ENCODE results near the gene SVBP.
A peak's percentile ranks its signal among the peaks of the same experiment; 100 is the strongest.
"Not testable (repeated sequence)": the region's sequence is repeated elsewhere in the genome, so short reads cannot be mapped to it uniquely, and the experiment has no call there.

SVBP gene

DNA sequence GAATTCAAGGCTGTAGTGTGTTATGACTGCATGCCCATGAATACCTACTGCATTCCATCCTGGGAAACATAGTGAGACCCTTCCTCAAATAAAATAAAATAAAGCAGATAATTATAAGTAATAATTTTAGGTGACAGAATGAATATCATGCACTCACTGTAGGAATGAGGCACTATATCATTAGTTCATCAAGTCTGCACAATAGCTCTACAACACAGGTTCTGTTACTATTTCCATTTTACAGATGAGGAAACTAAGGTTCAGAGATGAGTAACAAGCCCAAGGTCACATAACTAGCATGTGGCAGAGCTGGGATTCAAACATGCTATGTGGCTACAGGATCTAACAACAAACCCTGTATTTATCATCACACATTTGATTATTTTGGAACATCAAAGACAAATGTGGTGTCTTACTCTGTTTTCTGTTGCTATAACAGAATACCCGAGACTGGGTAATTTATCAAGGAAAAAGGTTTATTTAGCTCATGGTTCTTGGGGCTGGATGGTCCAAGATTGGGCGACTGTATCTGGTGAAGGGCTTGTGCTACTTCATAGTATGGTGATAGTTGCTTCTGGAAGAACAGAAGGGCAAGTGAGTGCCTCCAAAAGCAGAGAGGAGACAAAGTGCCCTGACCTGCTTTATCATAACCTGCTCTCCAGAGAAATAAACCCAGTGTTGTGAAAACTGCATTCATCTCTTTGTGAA, 24.4 kb upstream of the SVBP start:
- no peak for DNase-seq (ENCODE audit: low spot score)

DNA sequence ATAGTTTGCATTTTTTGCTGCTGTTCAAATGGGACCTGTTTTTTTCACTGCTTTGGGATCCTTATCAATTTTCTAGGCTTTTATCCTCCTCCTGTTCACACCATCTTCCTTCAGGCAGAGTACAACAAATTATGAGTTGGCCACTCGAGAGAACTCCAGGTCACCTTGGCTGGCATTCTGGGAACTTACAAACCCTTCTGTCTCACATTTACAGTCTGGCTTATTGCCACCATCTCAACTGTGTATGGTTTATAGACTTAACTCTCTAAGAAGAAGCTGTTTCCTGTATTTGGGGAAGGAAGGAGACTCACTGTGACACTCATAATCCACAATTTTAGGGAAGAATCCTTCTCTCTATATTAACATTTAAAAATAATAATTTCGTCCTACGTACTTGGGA, 23.8 kb upstream of the SVBP start:
- no peak for DNase-seq (ENCODE audit: low spot score)

DNA sequence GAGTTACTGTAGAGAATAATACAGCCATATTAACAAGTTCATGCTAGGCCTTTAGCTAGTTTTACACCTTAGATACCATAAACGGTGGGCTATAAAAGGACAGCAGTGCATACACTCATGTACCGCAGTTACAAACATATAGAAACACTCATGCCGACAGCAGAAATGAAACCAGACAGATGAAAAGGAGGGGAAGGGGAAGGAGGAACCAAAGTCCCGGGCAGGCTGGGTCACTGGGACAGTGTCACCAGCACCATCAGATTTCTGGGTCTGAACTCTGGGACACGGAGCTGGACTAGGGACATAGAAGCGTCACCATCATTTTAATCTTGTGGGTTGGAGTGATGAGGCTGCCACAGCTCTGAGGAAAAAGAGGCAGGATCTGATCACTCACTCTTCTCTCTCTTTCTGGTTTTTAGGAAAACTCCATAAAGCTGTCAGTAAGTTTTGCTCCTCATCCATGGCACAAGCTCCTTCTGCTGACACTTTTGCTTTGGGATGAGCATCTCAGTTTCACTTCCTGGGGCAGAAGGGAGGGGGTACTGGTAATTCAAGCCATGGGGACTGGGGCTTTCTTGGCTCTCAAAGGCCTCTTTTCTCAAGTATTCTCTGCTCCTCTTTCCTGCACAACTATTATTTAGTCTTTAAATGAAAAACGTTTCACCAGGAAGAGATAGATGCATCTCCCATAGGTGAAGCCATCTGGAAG, 21.4 kb upstream of the SVBP start:
- DNase-seq (ENCODE audit: low spot score) = peak; percentile 56

DNA sequence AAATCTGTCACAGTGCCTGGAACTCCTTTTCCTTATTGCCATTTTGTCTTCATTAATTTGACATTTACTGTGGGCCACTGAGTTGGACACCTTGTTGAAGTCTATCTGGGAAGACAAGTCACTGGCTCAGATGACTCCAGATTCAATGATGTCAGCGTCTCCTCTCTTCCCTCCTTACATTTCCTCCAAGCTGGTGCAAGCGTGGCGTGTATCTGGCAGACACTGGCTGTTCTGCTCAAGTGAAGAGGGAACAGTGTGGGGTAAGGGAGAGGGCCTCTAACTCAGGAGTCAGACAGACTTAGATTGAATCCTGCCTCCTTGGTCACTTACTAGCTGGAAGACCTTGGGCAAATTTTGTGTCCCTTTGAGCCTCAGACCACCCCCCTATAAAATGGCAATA, 20.5 kb upstream of the SVBP start:
- DNase-seq (ENCODE audit: low spot score) = no peak

DNA sequence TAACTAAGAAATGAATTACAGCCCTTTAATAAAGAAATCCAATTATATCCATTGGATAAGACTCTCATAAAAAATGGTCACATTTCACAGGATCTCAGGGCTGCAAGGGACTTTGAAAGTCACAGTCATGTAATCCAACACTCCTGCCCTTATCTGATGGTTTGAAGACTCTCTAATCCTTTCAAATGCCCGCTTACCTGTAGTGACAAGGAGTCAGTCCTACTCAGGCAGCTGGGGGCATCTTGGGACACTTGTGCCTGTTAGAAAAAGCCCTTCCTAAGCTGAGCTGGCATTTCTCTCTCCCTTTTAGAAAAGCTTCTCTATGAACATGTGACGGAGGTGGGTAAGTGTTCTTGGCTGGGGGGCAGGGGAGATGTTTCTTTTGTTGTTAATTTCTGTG, 18.2 kb upstream of the SVBP start:
- DNase-seq (ENCODE audit: low spot score) = no peak

DNA sequence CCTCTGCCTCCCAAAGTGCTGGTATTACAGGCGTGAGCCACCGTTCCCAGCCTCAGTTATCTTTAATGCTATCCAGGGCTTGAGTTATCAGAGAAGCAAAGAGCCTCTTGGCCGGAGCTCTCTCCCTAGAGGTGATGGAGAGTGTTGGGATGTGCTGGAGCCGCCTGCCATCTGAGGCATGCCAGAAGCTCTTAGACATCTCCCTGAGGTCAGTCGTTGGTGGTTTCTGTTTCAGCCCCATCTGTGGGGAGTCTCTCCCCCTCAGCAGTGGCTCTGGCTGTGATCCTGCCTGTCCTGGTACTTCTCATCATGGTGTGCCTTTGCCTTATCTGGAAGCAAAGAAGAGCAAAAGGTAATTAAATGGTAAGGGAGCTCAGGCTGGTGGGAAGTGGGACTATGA, 17.6 kb upstream of the SVBP start:
- DNase-seq (ENCODE audit: low spot score) = no peak

DNA sequence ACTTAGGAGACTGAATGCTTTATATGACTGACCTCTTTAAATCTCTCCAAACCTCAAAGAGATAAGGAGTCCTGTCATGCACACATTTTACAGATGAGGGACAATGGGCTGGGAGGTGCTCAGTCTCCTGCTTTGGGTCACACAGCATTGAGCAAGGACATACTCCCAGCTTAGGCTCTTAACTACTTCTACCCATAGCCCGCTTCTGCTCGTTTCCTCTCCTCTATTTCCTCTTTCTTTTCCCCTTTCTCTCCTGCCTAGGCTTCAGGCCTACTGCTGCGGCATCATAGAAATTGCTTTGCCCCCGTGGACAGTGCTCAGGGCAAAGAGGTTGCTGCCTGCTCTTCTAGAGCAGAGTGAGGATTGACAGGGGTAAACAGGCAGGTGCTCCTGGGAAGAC, 16.8 kb upstream of the SVBP start:
- DNase-seq (ENCODE audit: low spot score) = no peak

DNA sequence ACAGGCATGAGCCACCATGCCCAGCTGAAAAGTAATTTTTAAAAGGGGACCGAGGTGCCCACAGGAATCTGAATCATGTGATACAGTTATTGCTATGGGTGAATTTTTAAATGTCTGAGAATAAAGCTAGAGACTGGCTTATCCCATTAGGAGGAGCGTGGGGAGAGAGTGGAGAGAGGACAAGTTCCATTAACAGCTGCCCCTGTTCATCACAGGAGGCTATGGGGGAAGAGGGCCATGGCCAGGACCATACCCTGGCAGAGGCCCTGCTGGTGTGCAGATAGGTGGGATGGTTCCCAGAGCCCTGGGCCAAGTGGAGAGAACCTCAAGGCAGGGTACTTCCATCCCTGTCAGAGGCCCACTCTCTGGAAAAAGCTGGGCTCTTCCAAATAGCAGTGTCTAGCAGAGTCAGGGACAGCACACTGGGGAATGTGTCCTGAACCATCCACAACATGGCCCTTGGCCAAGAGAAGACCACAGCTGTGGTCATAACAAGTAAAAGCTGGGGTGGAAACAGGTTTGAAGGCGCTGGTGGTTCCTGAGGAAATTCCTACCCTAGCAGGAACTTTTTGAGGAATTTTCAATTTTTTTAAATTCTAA, 15.5 kb upstream of the SVBP start:
- DNase-seq (ENCODE audit: low spot score) = no peak

DNA sequence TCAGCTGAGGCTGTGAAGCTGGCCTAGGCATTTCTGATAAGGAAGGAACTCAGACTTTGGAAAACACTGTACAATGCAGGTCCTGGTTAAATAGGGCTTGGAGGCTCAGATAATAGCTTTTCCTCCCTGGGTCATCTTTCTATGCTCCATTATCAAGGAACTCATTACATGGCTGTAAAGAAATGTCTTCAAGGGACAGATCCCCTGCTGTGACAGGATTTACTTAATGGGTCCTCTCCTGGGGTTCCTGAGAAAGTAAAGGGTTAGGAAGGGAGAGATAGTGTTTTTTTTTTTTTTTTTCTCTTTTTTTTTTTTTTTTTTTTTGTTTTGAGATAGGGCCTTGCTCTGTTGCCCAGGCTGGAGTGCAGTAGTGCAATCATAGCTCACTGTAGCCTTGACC, 14.1 kb upstream of the SVBP start:
- no peak for DNase-seq (ENCODE audit: low spot score)

DNA sequence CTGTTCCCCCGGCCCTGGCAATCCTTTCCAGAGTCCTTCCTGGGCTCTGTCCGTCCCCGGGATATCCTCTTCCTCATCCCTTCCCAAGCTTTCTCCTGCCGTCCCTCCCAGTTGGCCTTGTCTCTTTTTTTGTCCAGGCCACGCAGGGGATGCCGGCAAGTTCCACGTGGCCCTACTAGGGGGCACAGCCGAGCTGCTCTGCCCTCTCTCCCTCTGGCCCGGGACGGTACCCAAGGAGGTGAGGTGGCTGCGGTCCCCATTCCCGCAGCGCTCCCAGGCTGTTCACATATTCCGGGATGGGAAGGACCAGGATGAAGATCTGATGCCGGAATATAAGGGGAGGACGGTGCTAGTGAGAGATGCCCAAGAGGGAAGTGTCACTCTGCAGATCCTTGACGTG, 13.4 kb upstream of the SVBP start:
- DNase-seq (ENCODE audit: low spot score) = no peak

DNA sequence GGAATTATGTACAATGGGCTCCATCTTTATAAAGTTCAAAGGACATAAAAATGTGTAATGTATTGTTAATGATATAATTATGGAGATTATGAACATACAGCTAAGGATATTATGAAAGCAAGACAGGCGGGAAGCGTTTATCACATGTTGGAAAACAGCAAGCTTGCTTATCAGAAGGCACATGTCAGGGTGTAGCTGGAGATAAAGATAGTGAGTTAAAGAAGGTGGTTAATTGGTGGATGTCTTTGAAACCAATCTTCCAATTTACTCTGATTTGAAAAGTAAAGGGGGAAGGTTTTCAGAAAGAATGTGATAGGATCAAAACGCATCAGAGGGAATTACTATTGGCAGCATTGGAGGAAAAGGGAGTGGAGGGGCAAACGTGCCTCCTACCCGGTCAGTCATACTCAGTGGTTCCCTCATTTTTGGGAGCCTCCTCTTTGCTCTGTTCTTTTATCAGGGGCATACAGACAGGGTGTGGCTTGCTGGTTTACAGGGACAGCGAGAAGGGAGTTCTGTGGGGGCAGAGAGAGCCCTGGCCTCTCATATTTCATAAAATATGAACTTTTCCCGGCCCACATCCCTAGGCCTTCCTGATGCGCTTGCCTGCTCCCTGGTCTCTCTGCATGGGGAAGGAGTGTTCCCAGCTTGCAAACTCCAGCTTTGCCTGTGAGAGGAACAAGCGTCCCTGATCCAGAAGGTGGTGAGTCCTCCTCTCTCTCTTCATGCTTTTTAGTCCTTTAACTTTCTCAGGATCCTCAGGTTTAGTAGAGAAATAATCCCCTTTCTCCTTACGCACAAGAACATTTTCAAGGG, 8.0 kb upstream of the SVBP start:
- no peak for DNase-seq (ENCODE audit: low spot score)

DNA sequence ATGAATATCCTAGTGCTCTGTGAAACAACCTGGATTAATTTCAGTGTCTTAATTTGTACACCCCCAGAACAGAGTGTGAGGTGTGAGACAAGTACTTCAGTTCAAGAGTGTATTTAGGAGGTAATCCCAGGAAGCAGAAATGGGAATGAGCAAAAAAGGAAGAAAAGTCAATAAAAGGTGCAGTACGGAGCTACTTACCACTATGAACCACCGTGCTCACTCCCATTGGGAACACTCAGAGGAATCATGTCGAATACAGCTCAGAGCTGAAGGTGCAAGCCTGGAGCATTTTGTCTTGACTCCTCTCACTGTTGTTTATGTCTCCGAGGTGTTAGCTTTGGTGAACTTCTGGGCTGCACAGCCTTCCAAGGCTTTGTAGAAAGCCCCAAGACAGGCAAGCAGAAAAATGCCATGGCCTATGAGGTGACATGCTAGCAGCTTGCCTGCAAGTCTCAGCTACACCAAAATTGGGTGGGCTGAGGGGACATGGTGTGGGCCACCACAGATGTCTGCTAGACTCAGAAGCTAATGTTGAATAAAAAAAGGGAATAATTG, 7.4 kb upstream of the SVBP start:
- no peak for DNase-seq (ENCODE audit: low spot score)

DNA sequence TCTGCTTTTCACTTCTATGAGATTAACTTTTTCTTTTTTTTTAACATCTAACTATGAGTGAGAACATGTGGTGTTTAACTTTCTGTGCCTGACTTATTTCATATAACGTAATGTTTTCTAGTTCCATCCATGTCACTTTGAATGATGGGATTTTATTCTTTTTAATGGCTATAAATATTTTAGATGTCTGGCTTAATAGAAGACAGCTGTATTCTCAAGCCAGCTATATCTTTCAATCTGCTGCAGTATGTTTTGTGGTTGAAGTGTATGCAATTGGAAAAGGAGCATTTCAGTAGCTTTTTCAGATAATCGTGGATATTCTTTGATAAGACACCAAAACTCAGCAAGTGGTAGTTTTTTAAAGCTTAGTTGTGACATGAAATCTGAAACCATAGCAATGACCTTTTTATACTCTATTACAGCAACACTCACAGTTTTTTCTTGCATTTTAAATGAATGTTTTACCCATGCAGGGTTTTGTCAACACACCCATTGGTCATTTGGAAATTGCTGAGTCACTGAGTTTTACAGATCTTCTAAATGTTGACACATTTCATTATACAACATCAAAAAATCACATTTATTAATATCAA, 5.7 kb upstream of the SVBP start:
- DNase-seq (ENCODE audit: low spot score) = no peak

DNA sequence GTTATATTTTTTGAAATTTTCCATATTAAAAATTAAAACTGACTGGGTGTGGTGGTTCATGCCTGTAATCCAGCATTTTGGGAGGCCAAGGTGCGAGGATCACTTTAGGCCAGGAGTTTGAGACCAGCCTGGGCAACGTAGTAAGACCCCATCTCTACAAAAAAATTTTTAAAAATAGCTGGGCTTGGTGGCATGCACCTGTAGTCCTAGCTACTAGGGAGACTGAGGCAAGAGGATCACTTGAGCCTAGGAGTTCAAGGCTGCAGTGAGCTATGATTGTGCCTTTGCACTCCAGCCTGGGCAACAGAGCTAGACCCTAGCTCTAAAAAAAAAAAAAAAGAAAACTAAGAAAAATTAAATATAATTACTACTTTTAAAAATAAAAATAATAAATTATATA, 4.5 kb upstream of the SVBP start:
- no peak for DNase-seq (ENCODE audit: low spot score)

DNA sequence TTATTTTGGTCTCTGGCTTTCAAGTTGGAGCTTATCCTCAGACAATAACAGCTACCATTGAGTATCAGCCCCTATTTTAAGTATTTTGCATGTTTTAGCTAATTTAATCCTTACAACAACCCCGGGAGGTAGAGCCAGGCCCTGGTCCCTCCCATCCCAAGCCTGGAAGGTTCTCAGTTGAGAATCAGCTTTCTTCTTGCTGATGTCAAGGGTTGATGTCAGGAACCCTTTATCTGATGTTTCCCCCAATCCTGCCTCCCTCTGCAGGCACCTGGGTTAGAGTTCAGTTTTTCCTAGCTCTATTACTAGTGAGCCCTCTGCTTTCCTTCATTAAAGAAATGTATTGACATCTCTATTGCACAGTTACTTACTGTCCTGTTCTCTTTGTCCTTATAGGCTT, 3.6 kb upstream of the SVBP start:
- no peak for DNase-seq (ENCODE audit: low spot score)

DNA sequence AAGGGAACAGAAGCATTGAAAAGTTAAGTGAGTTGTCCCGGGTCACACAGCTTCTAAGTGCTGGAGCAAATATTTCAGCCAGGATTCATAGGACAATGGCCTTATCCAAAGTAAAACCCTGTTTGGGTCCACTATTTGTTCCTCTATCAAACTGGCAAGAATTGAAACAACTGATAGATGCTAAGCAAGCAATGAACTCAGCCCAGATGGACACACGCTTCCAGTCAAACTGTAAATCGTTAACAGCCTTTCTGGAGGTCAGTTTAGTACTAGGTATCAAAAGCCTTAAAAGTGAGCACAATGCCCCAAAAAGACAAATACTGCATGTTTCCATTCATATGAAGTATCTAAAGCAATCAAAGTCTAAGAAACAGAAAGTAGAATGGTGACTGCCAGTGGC, 779 bp upstream of the SVBP start:
- DNase-seq (ENCODE audit: low spot score) = no peak

DNA sequence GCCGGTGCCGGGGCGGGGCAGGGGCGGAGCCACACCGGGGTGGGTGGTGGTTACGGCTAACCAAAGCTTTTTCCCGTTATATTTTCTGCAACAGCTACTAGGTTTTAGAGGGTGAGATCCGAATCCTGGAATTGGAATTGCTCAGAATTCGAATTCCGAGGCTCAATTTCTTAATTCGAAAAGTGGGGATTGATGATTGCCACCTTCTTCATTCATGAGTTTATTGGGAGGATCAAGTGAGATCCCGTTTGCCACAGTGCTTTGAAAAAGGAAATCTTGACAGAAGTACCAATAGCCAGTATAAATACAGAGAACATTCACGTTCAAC, 207 bp upstream of the SVBP start:
- no peak for DNase-seq (ENCODE audit: low spot score)

DNA sequence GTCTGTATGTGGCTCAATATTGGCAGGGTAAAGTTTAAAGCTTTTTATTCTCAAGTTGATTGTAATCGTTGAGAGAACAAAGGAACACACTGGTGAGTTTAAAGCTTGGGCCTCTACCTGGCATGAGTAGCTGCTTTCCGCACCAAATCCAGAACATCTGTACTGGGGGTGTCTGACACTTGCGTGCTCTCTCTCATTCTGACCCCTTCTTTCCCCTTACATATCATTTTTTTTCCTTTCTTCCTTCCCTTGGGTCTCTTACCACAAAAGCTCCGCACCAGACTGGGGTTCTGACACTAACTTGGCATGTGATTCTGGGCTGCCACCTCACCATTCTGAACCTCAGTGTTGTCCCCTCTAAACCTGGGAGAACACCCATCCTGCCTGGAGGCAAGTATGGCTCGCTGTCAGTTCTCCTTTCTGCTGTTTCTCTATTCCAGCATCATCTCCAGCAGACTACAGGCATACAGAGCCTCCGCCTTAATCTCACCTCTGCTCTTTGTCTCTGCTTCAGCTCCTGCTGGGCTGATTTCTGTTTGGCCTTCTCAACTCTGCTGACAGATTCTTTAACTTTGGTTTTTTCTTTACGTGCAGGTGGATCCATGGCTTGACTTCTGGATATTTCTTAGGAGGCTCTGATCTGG, 1.1 kb downstream of the SVBP start:
- no peak for DNase-seq (ENCODE audit: low spot score)

DNA sequence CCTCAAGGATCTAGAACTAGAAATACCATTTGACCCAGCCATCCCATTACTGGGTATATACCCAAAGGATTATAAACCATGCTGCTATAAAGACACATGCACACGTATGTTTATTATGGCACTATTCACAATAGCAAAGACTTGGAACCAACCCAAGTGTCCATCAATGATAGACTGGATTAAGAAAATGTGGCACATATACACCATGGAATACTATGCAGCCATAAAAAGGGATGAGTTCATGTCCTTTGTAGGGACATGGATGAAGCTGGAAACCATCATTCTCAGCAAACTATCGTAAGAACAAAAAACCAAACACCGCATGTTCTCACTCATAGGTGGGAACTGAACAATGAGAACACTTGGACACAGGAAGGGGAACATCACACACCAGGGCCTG, 2.4 kb downstream of the SVBP start:
- not testable (repeated sequence) for DNase-seq (ENCODE audit: low spot score)

DNA sequence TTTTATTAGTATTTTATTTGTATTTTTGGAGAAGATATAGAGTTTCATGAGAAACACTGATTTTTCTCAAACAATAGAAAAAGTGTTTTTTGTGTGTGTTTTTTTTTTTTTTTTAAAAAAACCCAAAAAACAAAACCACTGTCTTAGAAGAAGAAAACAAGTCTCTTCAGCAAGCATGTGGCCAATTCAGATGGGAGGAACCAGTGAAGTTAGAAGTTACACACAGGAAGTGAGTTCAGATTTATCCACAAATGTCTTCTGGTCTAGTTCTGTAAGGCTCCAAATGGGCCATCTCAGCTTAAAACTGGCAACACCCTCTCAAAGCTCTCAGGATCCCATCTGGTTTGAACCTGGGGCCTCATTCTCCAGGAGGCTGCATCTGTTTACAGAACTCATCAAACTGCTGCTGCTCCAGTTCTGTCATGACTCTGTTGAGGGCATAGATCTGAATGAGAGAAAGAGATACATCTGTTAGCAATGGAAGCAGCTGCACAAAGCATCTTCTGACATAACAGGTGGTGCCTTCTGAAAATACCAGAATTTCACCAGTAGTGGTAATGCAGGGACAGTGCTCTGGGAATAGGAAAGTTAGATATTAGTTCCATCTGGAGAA, 10.0 kb downstream of the SVBP start:
- no peak for DNase-seq (ENCODE audit: low spot score)

DNA sequence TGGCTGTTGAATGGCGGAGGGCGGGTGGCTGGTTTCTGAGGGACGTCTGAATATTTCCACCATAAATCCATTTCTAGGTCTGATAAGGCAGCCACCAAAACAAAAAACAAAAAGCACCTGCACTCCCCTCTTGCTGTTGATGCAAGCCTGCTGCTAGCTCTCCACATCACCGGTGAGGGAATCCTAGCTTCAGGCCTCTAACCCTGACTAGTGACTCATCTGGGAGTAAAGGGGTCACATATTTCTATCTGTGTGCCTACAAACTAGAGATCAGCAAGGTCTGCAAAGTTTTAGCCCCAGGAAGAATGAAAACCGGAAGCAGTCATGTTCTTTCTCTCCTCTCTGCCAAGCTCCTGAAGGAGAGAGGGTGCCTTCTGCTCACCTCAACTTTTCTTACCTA, 10.6 kb downstream of the SVBP start:
- DNase-seq (ENCODE audit: low spot score) = no peak
